ENCODE data around the gene RTEL1. TPM values are rescaled to one million over a fixed set of nuclear protein-coding genes. Genes with fewer than 3 reads are reported as not detected.
A peak's percentile ranks its signal among the peaks of the same experiment; 100 is the strongest.

RTEL1 gene
- total RNA-seq, 1 experiment from 2014 or later, result 26.1 TPM

DNA sequence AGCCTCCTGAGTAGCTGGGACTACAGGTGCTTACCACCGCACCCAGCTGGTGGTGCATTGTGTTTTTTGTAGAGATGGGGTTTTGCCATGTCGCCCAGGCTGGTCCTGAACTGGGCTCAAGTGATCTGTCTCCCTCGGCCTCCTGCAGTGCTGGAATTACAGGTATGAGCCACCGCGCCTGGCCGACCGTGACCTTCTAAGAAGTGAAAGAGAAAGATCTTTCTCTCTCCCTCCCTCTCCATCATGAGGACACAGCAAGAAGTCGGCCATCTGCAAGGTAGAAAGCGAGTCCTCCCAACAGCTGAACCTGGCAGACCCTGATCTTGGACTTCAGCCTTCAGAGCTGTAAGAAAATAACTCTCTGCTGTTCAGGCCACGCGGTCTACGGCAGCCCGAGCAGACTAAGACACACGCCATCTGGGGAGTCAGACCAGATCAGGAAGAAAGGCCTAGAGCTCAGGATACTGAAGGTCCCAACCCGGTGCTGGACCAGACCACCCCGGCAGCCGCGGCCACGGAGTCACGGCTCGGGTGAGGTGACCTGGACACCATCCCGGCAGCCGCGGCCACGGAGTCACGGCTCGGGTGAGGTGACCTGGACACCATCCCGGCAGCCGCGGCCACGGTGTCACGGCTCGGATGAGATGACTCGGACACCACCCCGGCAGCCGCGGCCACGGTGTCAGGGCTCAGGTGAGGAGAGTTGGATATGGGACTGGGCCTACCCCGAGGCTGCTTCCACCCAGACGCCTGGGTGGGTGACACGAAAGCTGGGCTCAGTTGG lies 40.8 kb upstream of the RTEL1 start:
- Histone ChIP-seq H3K27ac (ENCODE audit: low read length) (no peak overlapping the region), H3K4me3 (ENCODE audit: low read depth in 2 of 2, low read length in 2 of 2) (no peak overlapping the region), H3K27me3 (ENCODE audit: control insufficient read depth, insufficient read depth, low read length) (no peaks in the 10 kb centered on the region), H3K9me3 (ENCODE audit: control insufficient read depth, insufficient read depth, low read depth, low read length) (no peaks in the 10 kb centered on the region), H3K36me3 (ENCODE audit: control insufficient read depth, insufficient read depth, low read length) (no peaks in the 10 kb centered on the region), H3K4me1 (ENCODE audit: control insufficient read depth, insufficient read depth, low read length) (peaks cover 3% of the 10 kb centered on the region; the same call in 1 of the 2 replicates)
- BruUV-seq (replicated peaks), result no TSS peak
- in situ Hi-C loops (cut with HindIII; ENCODE audit: low pct_unique_long_range_greater_than_20kb, low sequenced_read_pairs), result no loop called here
- DNase-seq (ENCODE audit: low read depth, low spot score) (no peak), ATAC-seq (no peak)
- intact Hi-C loops (cut with micrococcal nuclease; ENCODE audit: unreplicated experiment), result no loop called here
- ChIA-PET POLR2A (no interaction called here), CTCF (no interaction called here)
- TF ChIP-seq POLR2AphosphoS5 (IDR thresholded peaks at IDR 0.05; ENCODE audit: low read depth, low read length), result no peak
- no peak for TF ChIP-seq TCF7L2 (IDR thresholded peaks at IDR 0.05; ENCODE audit: low read depth, low read length)

DNA sequence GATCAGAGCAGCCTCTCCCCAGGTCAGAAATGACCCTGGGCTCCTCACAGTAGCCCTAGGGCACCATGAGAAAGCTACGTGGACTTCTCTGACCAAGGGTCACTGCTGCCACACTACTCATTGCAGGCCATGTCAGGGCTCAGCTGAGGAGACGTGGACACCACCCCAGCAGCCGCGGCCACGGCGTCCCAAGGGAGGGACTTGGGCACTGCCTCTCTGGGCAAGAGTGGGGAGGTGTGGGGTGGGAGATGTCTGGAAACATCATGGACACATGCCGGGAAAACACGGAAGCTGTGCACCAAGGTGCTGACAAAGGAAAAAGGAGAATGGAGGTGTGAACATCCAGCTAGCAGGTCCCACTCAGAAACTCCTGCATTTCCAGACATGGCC lies 40.2 kb upstream of the RTEL1 start:
- ChIA-PET POLR2A (no interaction called here), CTCF (no interaction called here)
- Histone ChIP-seq H3K4me3 (ENCODE audit: low read depth in 2 of 2, low read length in 2 of 2) (no peak overlapping the region), H3K27ac (ENCODE audit: low read length) (no peak overlapping the region), H3K4me1 (ENCODE audit: control insufficient read depth, insufficient read depth, low read length) (peaks cover 3% of the 10 kb centered on the region; the same call in 1 of the 2 replicates), H3K36me3 (ENCODE audit: control insufficient read depth, insufficient read depth, low read length) (no peaks in the 10 kb centered on the region), H3K9me3 (ENCODE audit: control insufficient read depth, insufficient read depth, low read depth, low read length) (no peaks in the 10 kb centered on the region), H3K27me3 (ENCODE audit: control insufficient read depth, insufficient read depth, low read length) (no peaks in the 10 kb centered on the region)
- DNase-seq (ENCODE audit: low read depth, low spot score), result no peak
- ATAC-seq, result no peak
- in situ Hi-C loops (cut with HindIII; ENCODE audit: low pct_unique_long_range_greater_than_20kb, low sequenced_read_pairs) (no loop called here), intact Hi-C loops (cut with micrococcal nuclease; ENCODE audit: unreplicated experiment) (no loop called here)
- TF ChIP-seq REST (IDR thresholded peaks at IDR 0.05; ENCODE audit: insufficient read depth in 1 of 2, low read depth in 2 of 2, low read length in 1 of 2) (no peak), SIN3A (IDR thresholded peaks at IDR 0.05; ENCODE audit: borderline replicate concordance, insufficient read depth, low read depth, low read length) (no peak), POLR2AphosphoS5 (IDR thresholded peaks at IDR 0.05; ENCODE audit: low read depth, low read length) (no peak), CTCF (IDR thresholded peaks at IDR 0.05) (no peak), TCF7L2 (IDR thresholded peaks at IDR 0.05; ENCODE audit: low read depth, low read length) (no peak)
- no TSS peak for BruUV-seq (replicated peaks)

- Histone ChIP-seq H3K27ac (ENCODE audit: low read length) (no peak overlapping the region), H3K4me3 (ENCODE audit: low read depth in 2 of 2, low read length in 2 of 2) (no peak overlapping the region), H3K9me3 (ENCODE audit: control insufficient read depth, insufficient read depth, low read depth, low read length) (no peaks in the 10 kb centered on the region), H3K36me3 (ENCODE audit: control insufficient read depth, insufficient read depth, low read length) (no peaks in the 10 kb centered on the region), H3K27me3 (ENCODE audit: control insufficient read depth, insufficient read depth, low read length) (no peaks in the 10 kb centered on the region), H3K4me1 (ENCODE audit: control insufficient read depth, insufficient read depth, low read length) (peaks cover 3% of the 10 kb centered on the region; the same call in 1 of the 2 replicates)
- in situ Hi-C loops (cut with HindIII; ENCODE audit: low pct_unique_long_range_greater_than_20kb, low sequenced_read_pairs), result no loop called here
- no peak for TF ChIP-seq CTCF (IDR thresholded peaks at IDR 0.05)
- TF ChIP-seq REST (IDR thresholded peaks at IDR 0.05; ENCODE audit: insufficient read depth in 1 of 2, low read depth in 2 of 2, low read length in 1 of 2), result no peak
- no peak for TF ChIP-seq SIN3A (IDR thresholded peaks at IDR 0.05; ENCODE audit: borderline replicate concordance, insufficient read depth, low read depth, low read length)
- no peak for TF ChIP-seq TCF7L2 (IDR thresholded peaks at IDR 0.05; ENCODE audit: low read depth, low read length)
- TF ChIP-seq POLR2AphosphoS5 (IDR thresholded peaks at IDR 0.05; ENCODE audit: low read depth, low read length), result no peak
- intact Hi-C loops (cut with micrococcal nuclease; ENCODE audit: unreplicated experiment), result no loop called here
- ATAC-seq, result peak; percentile 57; the same call in 1 of the 2 replicates
- CTCF ChIA-PET, result no interaction called here
- DNase-seq (ENCODE audit: low read depth, low spot score), result no peak
- POLR2A ChIA-PET, result no interaction called here
- BruUV-seq (replicated peaks), result no TSS peak
These were observed 39.7 kb upstream of the RTEL1 start for GRCh38 chr20:63618291-63618980.

All from Panc1 (cell line).